Transverse colon (tissue), 4 donors: Measurements from ENCODE around the gene PRDM12.

ENCODE experiments used
- CTCF ChIP-seq, 5 experiments: fragments of 200-600 bp in 3 of 5; fragments of 450-650 bp in 2 of 5; sonication (generic) in 3 of 5; IDR thresholded peaks; 1 replicate in 2 of 5; 2 replicates in 3 of 5; pipeline ENCODE4 v1.5.1; 2016 to 2017; ENCODE audit warnings: antibody characterized with exemption in 5 of 5, inconsistent platforms in 3 of 5, mild to moderate bottlenecking in 2 of 5, moderate library complexity in 1 of 5
- EP300 ChIP-seq: sonication (generic); formaldehyde crosslinking; IDR thresholded peaks from one replicate; pipeline ENCODE4 v1.6.1; 2017; ENCODE audit warnings: antibody characterized with exemption, low read depth
- POLR2A ChIP-seq: fragments of 450-650 bp; IDR thresholded peaks from one replicate; pipeline ENCODE4 v1.6.1; 2016; ENCODE audit warnings: antibody characterized with exemption, mild to moderate bottlenecking, moderate library complexity
- POLR2AphosphoS5 ChIP-seq, 3 donors: sonication (generic); formaldehyde crosslinking; IDR thresholded peaks; one replicate each; pipeline ENCODE4 v1.6.1; 2016; ENCODE audit warnings: antibody characterized with exemption in 3 of 3

GRCh38 chr9:130635306-130635705, 29.1 kb upstream of the PRDM12 start:
- no peak for TF ChIP-seq CTCF (IDR thresholded peaks at IDR 0.05)
- no peak for TF ChIP-seq POLR2A
- no peak for TF ChIP-seq EP300
- TF ChIP-seq POLR2AphosphoS5 (IDR thresholded peaks at IDR 0.05): no peak
